HepG2 (cell line): Measurements from ENCODE around the gene STOML1. TPM values are rescaled to one million over a fixed set of nuclear protein-coding genes. Genes with fewer than 3 reads are reported as not detected.
A peak's percentile ranks its signal among the peaks of the same experiment; 100 is the strongest.

Experiments used
- CREM ChIP-seq, 2 experiments: sonication (generic) in 1 of 2; formaldehyde crosslinking in 1 of 2; IDR thresholded peaks; 2 replicates each; pipeline versions ENCODE4 v1.4.0 to v1.6.1; 2016 to 2020; ENCODE audit warnings: antibody characterized with exemption in 1 of 2, mild to moderate bottlenecking in 1 of 2, missing genetic modification reagents in 1 of 2
- KDM2A ChIP-seq: sonication (generic); formaldehyde crosslinking; IDR thresholded peaks from 2 replicates; pipeline ENCODE4 v1.4.0; 2020; ENCODE audit warnings: low read depth, missing genetic modification reagents, borderline replicate concordance
- KDM6A ChIP-seq: IDR thresholded peaks from 2 replicates; pipeline ENCODE4 v1.6.1; 2016; ENCODE audit warnings: low read depth
- KMT2A ChIP-seq: sonication (generic); formaldehyde crosslinking; IDR thresholded peaks from 2 replicates; pipeline ENCODE4 v1.4.0; 2020; ENCODE audit warnings: missing genetic modification reagents
- MXI1 ChIP-seq: IDR thresholded peaks from 3 replicates; pipeline ENCODE4 v1.6.1; 2012; ENCODE audit warnings: low read depth, low read length, inconsistent platforms, borderline replicate concordance
- NAIF1 ChIP-seq: sonication (generic); formaldehyde crosslinking; IDR thresholded peaks from 2 replicates; pipeline ENCODE4 v1.5.0; 2020; ENCODE audit warnings: mild to moderate bottlenecking, missing genetic modification reagents, borderline replicate concordance
- NR2C2 ChIP-seq: sonication (generic); formaldehyde crosslinking; IDR thresholded peaks from 2 replicates; pipeline ENCODE4 v1.4.0; 2020; ENCODE audit warnings: missing genetic modification reagents, mild to moderate bottlenecking, moderate library complexity, borderline replicate concordance
- NR2F1 ChIP-seq, 2 experiments: fragments of 450-650 bp in 1 of 2; formaldehyde crosslinking in 1 of 2; IDR thresholded peaks; 2 replicates each; pipeline versions ENCODE4 v1.5.0 to v1.6.1; 2016 to 2020; ENCODE audit warnings: mild to moderate bottlenecking in 1 of 2, missing compliant biosample characterization in 1 of 2, missing genetic modification reagents in 1 of 2, moderate library complexity in 1 of 2
- SALL2 ChIP-seq: sonication (generic); formaldehyde crosslinking; IDR thresholded peaks from 2 replicates; pipeline ENCODE4 v1.8.1; 2023; ENCODE audit warnings: mild to moderate bottlenecking, missing genetic modification reagents, inconsistent platforms
- ZC3H4 ChIP-seq: sonication (generic); formaldehyde crosslinking; IDR thresholded peaks from 2 replicates; pipeline ENCODE4 v1.4.0; 2020; ENCODE audit warnings: missing genetic modification reagents, borderline replicate concordance
- ZNF747 ChIP-seq: sonication (generic); formaldehyde crosslinking; IDR thresholded peaks from 2 replicates; pipeline ENCODE4 v1.8.1; 2023; ENCODE audit warnings: missing genetic modification reagents, mild to moderate bottlenecking, borderline replicate concordance
- ZSCAN22 ChIP-seq: sonication (generic); formaldehyde crosslinking; IDR thresholded peaks from 2 replicates; pipeline ENCODE4 v1.4.0; 2020; ENCODE audit warnings: mild to moderate bottlenecking, missing genetic modification reagents
- polyA plus RNA-seq, 8 experiments: library from polyadenylated mRNA; depleted of rRNA in 3 of 8; stranded (reverse) in 7 of 8; unstranded in 1 of 8; fragments of >200 nt; fragmentation: Illumina TruSeq in 4 of 8; extraction: Trizol in 4 of 8; gene quantifications; 2 replicates each; pipeline versions ENCODE4 v1.2.1 to v1.2.3, GENCODE V29; 2011 to 2016; ENCODE audit warnings: low read depth in 4 of 8, missing spikeins in 1 of 8, mixed read lengths in 1 of 8; ENCODE audit not compliant: insufficient read depth in 1 of 8
- total RNA-seq, 5 experiments: library from RNA; depleted of rRNA; stranded (reverse); fragments of >200 nt; fragmentation: Illumina TruSeq; extraction: Trizol; gene quantifications; 2 replicates each; pipeline ENCODE4 v1.2.3, GENCODE V29; 2016; ENCODE audit warnings: low read depth in 1 of 5
- TF ChIP-seq, protein P1 (sequence below): IDR thresholded peaks from 2 replicates; pipeline ENCODE4 v1.6.1; 2016; ENCODE audit warnings: mild to moderate bottlenecking, missing biosample characterization, missing genetic modification reagents
- TF ChIP-seq, protein P2 (sequence below): sonication (generic); formaldehyde crosslinking; IDR thresholded peaks from 2 replicates; pipeline ENCODE4 v1.8.0; 2022; ENCODE audit warnings: mild to moderate bottlenecking, missing genetic modification reagents, borderline replicate concordance
- TF ChIP-seq, protein P3 (sequence below): IDR thresholded peaks from 2 replicates; pipeline ENCODE4 v1.6.1; 2016; ENCODE audit warnings: low read depth, borderline replicate concordance
- TF ChIP-seq, protein P4 (sequence below): sonication (generic); formaldehyde crosslinking; IDR thresholded peaks from 2 replicates; pipeline ENCODE4 v1.9.0; 2022; ENCODE audit warnings: missing genetic modification reagents, mild to moderate bottlenecking, borderline replicate concordance
- TF ChIP-seq, protein P5 (sequence below), 2 experiments: sonication (generic) in 1 of 2; formaldehyde crosslinking in 1 of 2; IDR thresholded peaks; 2 replicates each; pipeline versions ENCODE4 v1.6.1 to v1.9.0; 2014 to 2022; ENCODE audit warnings: antibody characterized with exemption in 1 of 2, borderline replicate concordance in 1 of 2, inconsistent platforms in 1 of 2, low read depth in 1 of 2, missing genetic modification reagents in 1 of 2

STOML1 gene
- total and polyA plus RNA-seq, 2 of the 13 experiments (the other 11 are each of a cell fraction or from before 2014, with no cell fraction given): 3.5 to 3.7 TPM

DNA sequence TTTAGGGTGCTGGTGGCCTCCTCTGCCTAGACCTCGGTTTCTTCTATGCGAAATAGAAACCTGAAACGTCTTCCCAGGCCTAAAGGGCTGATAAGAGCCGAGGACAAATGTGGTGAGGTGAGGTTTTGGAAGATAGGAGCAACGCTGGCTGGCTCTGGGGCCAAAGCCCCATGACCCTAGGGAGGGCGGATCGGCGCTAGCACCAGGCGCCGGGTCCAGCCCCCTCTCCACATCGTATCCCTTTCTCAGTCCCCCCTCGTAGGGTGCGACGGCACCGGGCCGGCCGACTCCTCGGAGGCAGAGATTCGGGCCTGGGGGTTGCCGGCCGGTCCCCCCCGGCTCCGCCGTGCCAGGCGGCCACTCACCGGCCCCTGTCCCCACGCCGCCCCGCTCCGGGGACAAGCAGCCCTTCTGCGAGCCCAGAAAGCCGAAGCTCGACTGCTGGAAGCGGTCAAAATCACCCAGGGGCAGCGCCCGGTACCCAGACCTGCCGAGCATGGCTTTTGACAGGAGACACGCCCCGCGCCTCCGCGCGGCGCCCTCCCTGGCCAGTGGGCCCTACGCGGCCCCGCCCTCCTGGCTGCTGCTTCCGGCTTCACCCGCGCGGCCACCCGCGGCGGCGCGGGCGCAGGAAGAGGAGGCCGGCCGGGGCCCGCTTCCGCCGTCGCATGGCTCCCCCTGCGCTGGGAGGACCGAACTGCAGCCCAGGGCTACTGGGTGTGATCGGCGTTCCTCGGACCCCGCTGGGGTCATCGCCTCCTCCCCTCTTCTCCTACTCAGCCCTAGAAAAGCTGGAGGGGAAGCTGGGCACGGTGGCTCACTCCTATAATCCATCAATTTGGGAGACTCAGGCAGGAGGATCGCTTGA, at the start of gene STOML1 (continued):
- TF ChIP-seq, protein P1, sequence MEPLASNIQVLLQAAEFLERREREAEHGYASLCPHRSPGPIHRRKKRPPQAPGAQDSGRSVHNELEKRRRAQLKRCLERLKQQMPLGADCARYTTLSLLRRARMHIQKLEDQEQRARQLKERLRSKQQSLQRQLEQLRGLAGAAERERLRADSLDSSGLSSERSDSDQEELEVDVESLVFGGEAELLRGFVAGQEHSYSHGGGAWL: no peak
- peak; percentile 88; the same call in 1 of the 2 replicates for TF ChIP-seq SALL2 (CRISPR knock-in tag)
- no peak for TF ChIP-seq ZNF747 (CRISPR knock-in tag)
- no peak for TF ChIP-seq ZC3H4 (CRISPR knock-in tag)
- TF ChIP-seq KMT2A (CRISPR knock-in tag): no peak
- TF ChIP-seq, protein P2, sequence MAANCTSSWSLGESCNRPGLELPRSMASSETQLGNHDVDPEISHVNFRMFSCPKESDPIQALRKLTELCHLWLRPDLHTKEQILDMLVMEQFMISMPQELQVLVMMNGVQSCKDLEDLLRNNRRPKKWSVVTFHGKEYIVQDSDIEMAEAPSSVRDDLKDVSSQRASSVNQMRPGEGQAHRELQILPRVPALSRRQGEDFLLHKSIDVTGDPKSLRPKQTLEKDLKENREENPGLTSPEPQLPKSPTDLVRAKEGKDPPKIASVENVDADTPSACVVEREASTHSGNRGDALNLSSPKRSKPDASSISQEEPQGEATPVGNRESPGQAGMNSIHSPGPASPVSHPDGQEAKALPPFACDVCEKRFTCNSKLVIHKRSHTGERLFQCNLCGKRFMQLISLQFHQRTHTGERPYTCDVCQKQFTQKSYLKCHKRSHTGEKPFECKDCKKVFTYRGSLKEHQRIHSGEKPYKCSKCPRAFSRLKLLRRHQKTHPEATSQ (CRISPR knock-in tag): no peak
- TF ChIP-seq NAIF1 (CRISPR knock-in tag): no peak
- peak; percentile 72; the same call in 1 of the 2 replicates for TF ChIP-seq NR2C2 (CRISPR knock-in tag)
- no peak for TF ChIP-seq NR2F1 (CRISPR knock-in tag; IDR thresholded peaks at IDR 0.05)
- TF ChIP-seq KDM6A (CRISPR knock-in tag): no peak
- TF ChIP-seq, protein P3, sequence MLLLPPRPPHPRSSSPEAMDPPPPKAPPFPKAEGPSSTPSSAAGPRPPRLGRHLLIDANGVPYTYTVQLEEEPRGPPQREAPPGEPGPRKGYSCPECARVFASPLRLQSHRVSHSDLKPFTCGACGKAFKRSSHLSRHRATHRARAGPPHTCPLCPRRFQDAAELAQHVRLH: peak; percentile 67; the same call in 1 of the 2 replicates
- TF ChIP-seq, protein P4, sequence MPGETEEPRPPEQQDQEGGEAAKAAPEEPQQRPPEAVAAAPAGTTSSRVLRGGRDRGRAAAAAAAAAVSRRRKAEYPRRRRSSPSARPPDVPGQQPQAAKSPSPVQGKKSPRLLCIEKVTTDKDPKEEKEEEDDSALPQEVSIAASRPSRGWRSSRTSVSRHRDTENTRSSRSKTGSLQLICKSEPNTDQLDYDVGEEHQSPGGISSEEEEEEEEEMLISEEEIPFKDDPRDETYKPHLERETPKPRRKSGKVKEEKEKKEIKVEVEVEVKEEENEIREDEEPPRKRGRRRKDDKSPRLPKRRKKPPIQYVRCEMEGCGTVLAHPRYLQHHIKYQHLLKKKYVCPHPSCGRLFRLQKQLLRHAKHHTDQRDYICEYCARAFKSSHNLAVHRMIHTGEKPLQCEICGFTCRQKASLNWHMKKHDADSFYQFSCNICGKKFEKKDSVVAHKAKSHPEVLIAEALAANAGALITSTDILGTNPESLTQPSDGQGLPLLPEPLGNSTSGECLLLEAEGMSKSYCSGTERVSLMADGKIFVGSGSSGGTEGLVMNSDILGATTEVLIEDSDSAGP: no peak
- peak; percentile 100 for TF ChIP-seq MXI1
- peak; percentile 54; the same call in 1 of the 2 replicates for TF ChIP-seq KDM2A (CRISPR knock-in tag)
- TF ChIP-seq ZSCAN22 (CRISPR knock-in tag): no peak
- no peak for TF ChIP-seq CREM (IDR thresholded peaks at IDR 0.05)
- TF ChIP-seq CREM (CRISPR knock-in tag; IDR thresholded peaks at IDR 0.05): no peak
- TF ChIP-seq, protein P5, sequence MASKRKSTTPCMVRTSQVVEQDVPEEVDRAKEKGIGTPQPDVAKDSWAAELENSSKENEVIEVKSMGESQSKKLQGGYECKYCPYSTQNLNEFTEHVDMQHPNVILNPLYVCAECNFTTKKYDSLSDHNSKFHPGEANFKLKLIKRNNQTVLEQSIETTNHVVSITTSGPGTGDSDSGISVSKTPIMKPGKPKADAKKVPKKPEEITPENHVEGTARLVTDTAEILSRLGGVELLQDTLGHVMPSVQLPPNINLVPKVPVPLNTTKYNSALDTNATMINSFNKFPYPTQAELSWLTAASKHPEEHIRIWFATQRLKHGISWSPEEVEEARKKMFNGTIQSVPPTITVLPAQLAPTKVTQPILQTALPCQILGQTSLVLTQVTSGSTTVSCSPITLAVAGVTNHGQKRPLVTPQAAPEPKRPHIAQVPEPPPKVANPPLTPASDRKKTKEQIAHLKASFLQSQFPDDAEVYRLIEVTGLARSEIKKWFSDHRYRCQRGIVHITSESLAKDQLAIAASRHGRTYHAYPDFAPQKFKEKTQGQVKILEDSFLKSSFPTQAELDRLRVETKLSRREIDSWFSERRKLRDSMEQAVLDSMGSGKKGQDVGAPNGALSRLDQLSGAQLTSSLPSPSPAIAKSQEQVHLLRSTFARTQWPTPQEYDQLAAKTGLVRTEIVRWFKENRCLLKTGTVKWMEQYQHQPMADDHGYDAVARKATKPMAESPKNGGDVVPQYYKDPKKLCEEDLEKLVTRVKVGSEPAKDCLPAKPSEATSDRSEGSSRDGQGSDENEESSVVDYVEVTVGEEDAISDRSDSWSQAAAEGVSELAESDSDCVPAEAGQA (IDR thresholded peaks at IDR 0.05; ENCODE audit: low read depth): peak; percentile 69
- TF ChIP-seq, protein P5 (CRISPR knock-in tag; IDR thresholded peaks at IDR 0.05; ENCODE audit: borderline replicate concordance): no peak
